ENCODE measurements around the gene GMCL2. TPM values are rescaled to one million over a fixed set of nuclear protein-coding genes. Genes with fewer than 3 reads are reported as not detected.

Gene GMCL2
- total RNA-seq, 1 experiment from 2014 or later, result not detected

DNA sequence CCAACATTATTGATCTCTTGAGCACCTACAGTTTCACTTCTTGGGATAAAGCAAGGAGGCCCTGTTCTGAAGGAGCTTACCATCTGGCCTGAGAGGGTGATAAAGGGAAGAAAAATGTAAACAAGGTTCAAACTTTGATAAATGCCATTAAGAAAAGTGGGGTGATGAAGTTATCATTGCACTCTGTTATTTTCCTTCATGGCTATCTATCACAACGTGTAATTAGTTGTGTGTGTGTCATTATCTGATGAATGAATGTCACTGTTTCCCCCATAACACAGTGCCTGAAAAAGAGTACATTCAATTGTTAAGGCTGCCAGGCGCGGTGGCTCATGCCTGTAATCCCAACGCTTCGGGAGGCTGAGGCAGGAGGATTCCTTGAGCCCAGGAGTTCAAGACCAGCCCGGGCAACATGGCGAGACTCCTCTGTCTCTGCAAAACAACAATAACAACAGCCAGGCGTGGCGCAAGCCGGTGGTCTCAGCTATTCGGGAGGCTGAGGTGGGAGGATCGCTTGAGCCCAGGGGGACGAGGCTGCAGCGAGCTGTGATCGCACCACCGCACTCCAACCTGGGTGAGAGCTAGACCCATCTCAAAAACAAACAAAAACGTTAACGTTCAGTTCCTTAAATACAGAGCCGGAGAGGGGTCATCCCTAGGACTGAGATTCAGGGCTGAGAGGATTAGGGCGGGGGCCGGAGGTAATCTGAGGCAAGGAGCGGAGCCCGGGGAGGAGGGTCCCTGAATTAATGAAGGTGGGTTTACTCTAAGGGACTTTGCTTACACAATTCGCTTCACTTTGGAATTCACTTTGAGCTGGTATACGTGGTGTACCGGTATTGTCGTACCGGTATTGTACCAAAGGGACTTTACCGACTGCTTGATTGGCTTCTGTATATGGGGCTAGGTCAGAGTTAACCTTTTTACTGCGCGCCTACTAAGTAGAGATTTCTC, 34.4 kb downstream of the GMCL2 start:
- Histone ChIP-seq H3K4me1 (ENCODE audit: control insufficient read depth in 1 of 2, insufficient read depth in 2 of 2, low read length in 2 of 2) (peaks cover 14 to 21% of the 10 kb centered on the region in 2 experiments; a peak in 3 of 4 replicates), H3K9me3 (ENCODE audit: control insufficient read depth in 1 of 2, insufficient read depth in 1 of 2, low read depth in 1 of 2, low read length in 2 of 2) (no peaks in the 10 kb centered on the region), H3K4me2 (ENCODE audit: low read length) (peak overlapping the region; percentile 78), H4K20me1 (ENCODE audit: insufficient read depth) (no peaks in the 10 kb centered on the region), H3K27ac (ENCODE audit: low read depth, low read length) (peak overlapping the region; percentile 51), H3K9ac (ENCODE audit: low read length) (peak overlapping the region; percentile 87), H2AFZ (ENCODE audit: low read depth, low read length, poor library complexity, severe bottlenecking) (no peak overlapping the region), H3K27me3 (ENCODE audit: insufficient read depth, low read length) (no peaks in the 10 kb centered on the region), H3K36me3 (ENCODE audit: control insufficient read depth in 1 of 2, insufficient read depth in 2 of 2, low read length in 2 of 2) (peaks cover 15 to 29% of the 10 kb centered on the region in 2 experiments; a peak in 3 of 4 replicates), H3K9me2 (ENCODE audit: insufficient read depth) (no peaks in the 10 kb centered on the region), H3K4me3 (replicated peaks in 1 of 2; ENCODE audit: low read depth in 1 of 2, low read length in 2 of 2) (peak overlapping the region; percentile 78 to 86), H3K79me2 (ENCODE audit: insufficient read depth, low read length) (peaks cover 33% of the 10 kb centered on the region)
- TF ChIP-seq RAD21 (IDR thresholded peaks at IDR 0.05; ENCODE audit: low read depth) (no peak), EZH2phosphoT487 (IDR thresholded peaks at IDR 0.05; ENCODE audit: borderline replicate concordance) (no peak), SP1 (IDR thresholded peaks at IDR 0.05; ENCODE audit: low read depth) (no peak), YY1 (IDR thresholded peaks at IDR 0.05; ENCODE audit: extremely low read depth, insufficient replicate concordance, low read depth, low read length) (no peak), POLR2A (IDR thresholded peaks at IDR 0.05; ENCODE audit: borderline replicate concordance, extremely low read depth, insufficient read depth, insufficient read length) (no peak), EZH2 (IDR thresholded peaks at IDR 0.05) (no peak), CBX3 (IDR thresholded peaks at IDR 0.05; ENCODE audit: low read depth) (no peak), POLR2AphosphoS5 (IDR thresholded peaks at IDR 0.05; ENCODE audit: low read depth, low read length) (no peak), JUND (IDR thresholded peaks at IDR 0.05) (no peak), ZFX (IDR thresholded peaks at IDR 0.05) (no peak)
- TF ChIP-seq, protein P1, sequence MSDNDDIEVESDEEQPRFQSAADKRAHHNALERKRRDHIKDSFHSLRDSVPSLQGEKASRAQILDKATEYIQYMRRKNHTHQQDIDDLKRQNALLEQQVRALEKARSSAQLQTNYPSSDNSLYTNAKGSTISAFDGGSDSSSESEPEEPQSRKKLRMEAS (IDR thresholded peaks at IDR 0.05), result no peak
- TF ChIP-seq, protein P2, sequence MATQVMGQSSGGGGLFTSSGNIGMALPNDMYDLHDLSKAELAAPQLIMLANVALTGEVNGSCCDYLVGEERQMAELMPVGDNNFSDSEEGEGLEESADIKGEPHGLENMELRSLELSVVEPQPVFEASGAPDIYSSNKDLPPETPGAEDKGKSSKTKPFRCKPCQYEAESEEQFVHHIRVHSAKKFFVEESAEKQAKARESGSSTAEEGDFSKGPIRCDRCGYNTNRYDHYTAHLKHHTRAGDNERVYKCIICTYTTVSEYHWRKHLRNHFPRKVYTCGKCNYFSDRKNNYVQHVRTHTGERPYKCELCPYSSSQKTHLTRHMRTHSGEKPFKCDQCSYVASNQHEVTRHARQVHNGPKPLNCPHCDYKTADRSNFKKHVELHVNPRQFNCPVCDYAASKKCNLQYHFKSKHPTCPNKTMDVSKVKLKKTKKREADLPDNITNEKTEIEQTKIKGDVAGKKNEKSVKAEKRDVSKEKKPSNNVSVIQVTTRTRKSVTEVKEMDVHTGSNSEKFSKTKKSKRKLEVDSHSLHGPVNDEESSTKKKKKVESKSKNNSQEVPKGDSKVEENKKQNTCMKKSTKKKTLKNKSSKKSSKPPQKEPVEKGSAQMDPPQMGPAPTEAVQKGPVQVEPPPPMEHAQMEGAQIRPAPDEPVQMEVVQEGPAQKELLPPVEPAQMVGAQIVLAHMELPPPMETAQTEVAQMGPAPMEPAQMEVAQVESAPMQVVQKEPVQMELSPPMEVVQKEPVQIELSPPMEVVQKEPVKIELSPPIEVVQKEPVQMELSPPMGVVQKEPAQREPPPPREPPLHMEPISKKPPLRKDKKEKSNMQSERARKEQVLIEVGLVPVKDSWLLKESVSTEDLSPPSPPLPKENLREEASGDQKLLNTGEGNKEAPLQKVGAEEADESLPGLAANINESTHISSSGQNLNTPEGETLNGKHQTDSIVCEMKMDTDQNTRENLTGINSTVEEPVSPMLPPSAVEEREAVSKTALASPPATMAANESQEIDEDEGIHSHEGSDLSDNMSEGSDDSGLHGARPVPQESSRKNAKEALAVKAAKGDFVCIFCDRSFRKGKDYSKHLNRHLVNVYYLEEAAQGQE (IDR thresholded peaks at IDR 0.05; ENCODE audit: low read depth), result no peak
- TF ChIP-seq, protein P3, sequence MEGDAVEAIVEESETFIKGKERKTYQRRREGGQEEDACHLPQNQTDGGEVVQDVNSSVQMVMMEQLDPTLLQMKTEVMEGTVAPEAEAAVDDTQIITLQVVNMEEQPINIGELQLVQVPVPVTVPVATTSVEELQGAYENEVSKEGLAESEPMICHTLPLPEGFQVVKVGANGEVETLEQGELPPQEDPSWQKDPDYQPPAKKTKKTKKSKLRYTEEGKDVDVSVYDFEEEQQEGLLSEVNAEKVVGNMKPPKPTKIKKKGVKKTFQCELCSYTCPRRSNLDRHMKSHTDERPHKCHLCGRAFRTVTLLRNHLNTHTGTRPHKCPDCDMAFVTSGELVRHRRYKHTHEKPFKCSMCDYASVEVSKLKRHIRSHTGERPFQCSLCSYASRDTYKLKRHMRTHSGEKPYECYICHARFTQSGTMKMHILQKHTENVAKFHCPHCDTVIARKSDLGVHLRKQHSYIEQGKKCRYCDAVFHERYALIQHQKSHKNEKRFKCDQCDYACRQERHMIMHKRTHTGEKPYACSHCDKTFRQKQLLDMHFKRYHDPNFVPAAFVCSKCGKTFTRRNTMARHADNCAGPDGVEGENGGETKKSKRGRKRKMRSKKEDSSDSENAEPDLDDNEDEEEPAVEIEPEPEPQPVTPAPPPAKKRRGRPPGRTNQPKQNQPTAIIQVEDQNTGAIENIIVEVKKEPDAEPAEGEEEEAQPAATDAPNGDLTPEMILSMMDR (IDR thresholded peaks at IDR 0.05 in 2 of 3, conservative IDR thresholded peaks at IDR 0.05 in 1 of 3; ENCODE audit: borderline replicate concordance in 1 of 3, insufficient read depth in 1 of 3, low read depth in 2 of 3, low read length in 2 of 3), result no peak
- ChIA-PET CTCF (interaction anchor here (1.1 to 1.9 kb wide), 2 partner anchors 10 to 77 kb away, joined by 7 to 11 read pairs; no protein-coding TSS in a partner anchor), RAD21 (ENCODE audit: low non-redundant PET in 1 of 2, low total read pairs in 2 of 2, uncharacterized antibody in 2 of 2, unreplicated experiment in 2 of 2) (interaction anchor here in 1 of 2 experiments (1.0 kb wide), 1 partner anchor 77 kb away, joined by 5 read pairs; no protein-coding TSS in a partner anchor), POLR2A (interaction anchor here (0.6 to 1.7 kb wide), 3 partner anchors 15 to 77 kb away, joined by 4 to 5 read pairs (median 4); no protein-coding TSS in a partner anchor)
- no peak for DNase-seq (ENCODE audit: low read depth, low spot score)
- intact Hi-C loops (cut with micrococcal nuclease), result loop anchor here (5.0 kb wide), 1 partner anchor 550 kb away; the partner anchor contains the start of gene B4GALT7
- ATAC-seq, result no peak
- no TSS peak for BruUV-seq (replicated peaks)
